Hematopoietic multipotent progenitor cell treated with erythropoietin and hydrocortisone succinate and interleukin-3 and kit ligand, for 6 days (in vitro differentiated cells): ENCODE measurements around the gene UCN3.

Experiments
- DNase-seq: peaks from one replicate; pipeline ENCODE4 v3.0.0-alpha.2; 2015

The UCN3 gene

GRCh38 chr10:5364890-5365338 is at the start of gene UCN3:
UCN3 (plus strand) TSS chr10:5364966; CDS start chr10:5373721, 8,755 bp downstream.
- no peak for DNase-seq

- DNase-seq: peak; percentile 23
These were observed 47.1 kb upstream of the UCN3 start for GRCh38 chr10:5317547-5318107.

- DNase-seq: no peak
These were observed 46.6 kb upstream of the UCN3 start for GRCh38 chr10:5318148-5318547.

- no peak for DNase-seq
These were observed 44.9 kb upstream of the UCN3 start for GRCh38 chr10:5319863-5320262.

- no peak for DNase-seq
These were observed 43.5 kb upstream of the UCN3 start for GRCh38 chr10:5321273-5321672.

- no peak for DNase-seq
These were observed 41.3 kb upstream of the UCN3 start for GRCh38 chr10:5323446-5323845.

- DNase-seq: no peak
These were observed 39.7 kb upstream of the UCN3 start for GRCh38 chr10:5325076-5325475.

GRCh38 chr10:5334196-5334880 is 30.4 kb upstream of the UCN3 start:
- DNase-seq: no peak

- no peak for DNase-seq
These were observed 26.8 kb upstream of the UCN3 start for GRCh38 chr10:5338010-5338409.

- no peak for DNase-seq
These were observed 21.7 kb upstream of the UCN3 start for GRCh38 chr10:5343092-5343491.

- peak; percentile 52 for DNase-seq
These were observed 21.2 kb upstream of the UCN3 start for GRCh38 chr10:5343561-5343960.

- DNase-seq: no peak
These were observed 20.8 kb upstream of the UCN3 start for GRCh38 chr10:5343979-5344378.

- DNase-seq: no peak
These were observed 20.0 kb upstream of the UCN3 start for GRCh38 chr10:5344746-5345145.

- DNase-seq: no peak
These were observed 17.9 kb upstream of the UCN3 start for GRCh38 chr10:5346881-5347280.

GRCh38 chr10:5349362-5349761 is 15.4 kb upstream of the UCN3 start:
- no peak for DNase-seq

- DNase-seq: no peak
These were observed 10.7 kb upstream of the UCN3 start for GRCh38 chr10:5354068-5354467.

GRCh38 chr10:5355594-5356301 is 9.0 kb upstream of the UCN3 start:
- no peak for DNase-seq

- no peak for DNase-seq
These were observed 8.4 kb upstream of the UCN3 start for GRCh38 chr10:5356302-5356763.

- no peak for DNase-seq
These were observed 4.3 kb upstream of the UCN3 start for GRCh38 chr10:5360318-5360915.

- DNase-seq: no peak
These were observed 2.8 kb upstream of the UCN3 start for GRCh38 chr10:5361966-5362365.

GRCh38 chr10:5362873-5363272 is 1.9 kb upstream of the UCN3 start:
- DNase-seq: no peak

- DNase-seq: no peak
These were observed 392 bp upstream of the UCN3 start for GRCh38 chr10:5364374-5364773.

GRCh38 chr10:5365928-5366327 is 1.2 kb downstream of the UCN3 start:
- DNase-seq: peak; percentile 78
